SK-N-SH treated with all-trans-retinoic acid at 6 μM for 48 hours (cell line): ENCODE measurements around the gene GPR63.

Experiments
- ARNTL ChIP-seq: fragments of 450-650 bp; formaldehyde crosslinking; IDR thresholded peaks from 2 replicates; pipeline ENCODE4 v1.5.0; 2020; ENCODE audit warnings: low read depth, mild to moderate bottlenecking, moderate library complexity, borderline replicate concordance
- BACH2 ChIP-seq: fragments of 250-450 bp; sonication (Bioruptor Pico); IDR thresholded peaks from 2 replicates; pipeline ENCODE4 v1.9.0; 2021; ENCODE audit warnings: mild to moderate bottlenecking, borderline replicate concordance
- CREB5 ChIP-seq: fragments of 250-450 bp; sonication (Bioruptor Pico); IDR thresholded peaks from 2 replicates; pipeline ENCODE4 v1.5.1; 2020; ENCODE audit warnings: low read depth, mild to moderate bottlenecking, moderate library complexity
- CSDC2 ChIP-seq: fragments of 250-450 bp; sonication (Bioruptor Pico); IDR thresholded peaks from 2 replicates; pipeline ENCODE4 v1.5.0; 2020; ENCODE audit warnings: mild to moderate bottlenecking, moderate library complexity
- CSRNP3 ChIP-seq: fragments of 250-450 bp; sonication (Bioruptor Pico); IDR thresholded peaks from 2 replicates; pipeline ENCODE4 v1.5.1; 2021; ENCODE audit warnings: mild to moderate bottlenecking, moderate library complexity
- ESRRG ChIP-seq: fragments of 250-450 bp; sonication (Bioruptor Pico); IDR thresholded peaks from 2 replicates; pipeline ENCODE4 v1.6.1; 2021; ENCODE audit warnings: mild to moderate bottlenecking
- PATZ1 ChIP-seq: fragments of 250-450 bp; sonication (Bioruptor Pico); IDR thresholded peaks from 2 replicates; pipeline ENCODE4 v1.8.0; 2020; ENCODE audit warnings: mild to moderate bottlenecking, moderate library complexity, borderline replicate concordance
- PPARA ChIP-seq: fragments of 250-450 bp; sonication (Bioruptor Pico); IDR thresholded peaks from 2 replicates; pipeline ENCODE4 v1.5.0; 2020; ENCODE audit warnings: mild to moderate bottlenecking, borderline replicate concordance
- TCF4 ChIP-seq: fragments of 250-450 bp; sonication (Bioruptor Pico); IDR thresholded peaks from 2 replicates; pipeline ENCODE4 v1.8.0; 2021; ENCODE audit warnings: mild to moderate bottlenecking, moderate library complexity, borderline replicate concordance
- TSHZ2 ChIP-seq: fragments of 250-450 bp; sonication (Bioruptor Pico); IDR thresholded peaks from 2 replicates; pipeline ENCODE4 v1.5.0; 2020; ENCODE audit warnings: mild to moderate bottlenecking, moderate library complexity
- ZC3H10 ChIP-seq: fragments of 250-450 bp; sonication (Bioruptor Pico); IDR thresholded peaks from 2 replicates; pipeline ENCODE4 v1.5.1; 2021; ENCODE audit warnings: mild to moderate bottlenecking, moderate library complexity
- ZFP3 ChIP-seq: fragments of 250-450 bp; sonication (Bioruptor Pico); IDR thresholded peaks from 2 replicates; pipeline ENCODE4 v1.5.0; 2020; ENCODE audit warnings: mild to moderate bottlenecking, moderate library complexity
- ZNF565 ChIP-seq: fragments of 450-650 bp; formaldehyde crosslinking; conservative IDR thresholded peaks from 2 replicates; pipeline ENCODE4 v1.5.0; 2020; ENCODE audit warnings: low read depth, mild to moderate bottlenecking, moderate library complexity
- ZNF8 ChIP-seq: fragments of 450-650 bp; formaldehyde crosslinking; IDR thresholded peaks from 2 replicates; pipeline ENCODE4 v1.5.0; 2020; ENCODE audit warnings: mild to moderate bottlenecking, moderate library complexity

GRCh38 chr6:96862560-96862959 lies 25.3 kb upstream of the GPR63 start:
- TF ChIP-seq CREB5 (CRISPR knock-in tag), result no peak
- no peak for TF ChIP-seq BACH2 (CRISPR knock-in tag)
- TF ChIP-seq ZC3H10 (CRISPR knock-in tag), result no peak
- TF ChIP-seq PATZ1 (CRISPR knock-in tag), result no peak
- TF ChIP-seq ZNF565 (CRISPR knock-in tag), result no peak
- TF ChIP-seq ZNF8 (CRISPR knock-in tag), result no peak
- TF ChIP-seq ZFP3 (CRISPR knock-in tag), result no peak
- TF ChIP-seq ARNTL (CRISPR knock-in tag), result no peak
- no peak for TF ChIP-seq TSHZ2 (CRISPR knock-in tag)
- TF ChIP-seq TCF4 (CRISPR knock-in tag), result peak; percentile 2; the same call in 1 of the 2 replicates
- TF ChIP-seq PPARA, result no peak
- no peak for TF ChIP-seq CSRNP3
- TF ChIP-seq CSDC2, result no peak
- no peak for TF ChIP-seq ESRRG (CRISPR knock-in tag)
